Muscle layer of colon (tissue), 2 donors: Measurements from ENCODE around the gene KXD1.

Experiments used
- H3K27ac ChIP-seq: one replicate; pipeline ENCODE4 v1.7.0; 2013; ENCODE audit warnings: low read depth, mild to moderate bottlenecking, low read length, moderate library complexity
- H3K27me3 ChIP-seq, 2 donors: one replicate each; pipeline ENCODE4 v1.7.0; 2013; ENCODE audit warnings: low read length in 2 of 2, mild to moderate bottlenecking in 2 of 2; ENCODE audit not compliant: insufficient read depth in 2 of 2, control insufficient read depth in 1 of 2
- H3K36me3 ChIP-seq: one replicate; pipeline ENCODE4 v1.7.0; 2013; ENCODE audit warnings: mild to moderate bottlenecking, low read length; ENCODE audit not compliant: insufficient read depth
- H3K4me1 ChIP-seq: one replicate; pipeline ENCODE4 v1.7.0; 2013; ENCODE audit warnings: mild to moderate bottlenecking, low read length; ENCODE audit not compliant: insufficient read depth
- H3K4me3 ChIP-seq, 2 donors: one replicate each; pipeline ENCODE4 v1.7.0; 2013; ENCODE audit warnings: low read length in 2 of 2, low read depth in 1 of 2, mild to moderate bottlenecking in 1 of 2, moderate library complexity in 1 of 2
- H3K9ac ChIP-seq: one replicate; pipeline ENCODE4 v1.7.0; 2013; ENCODE audit warnings: low read length
- H3K9me3 ChIP-seq: one replicate; pipeline ENCODE4 v1.7.0; 2013; ENCODE audit warnings: mild to moderate bottlenecking, low read length
- donor health status: abdominal sarcoma.
- donor health status: Adenocarcinoma of cecum.

Gene KXD1

DNA sequence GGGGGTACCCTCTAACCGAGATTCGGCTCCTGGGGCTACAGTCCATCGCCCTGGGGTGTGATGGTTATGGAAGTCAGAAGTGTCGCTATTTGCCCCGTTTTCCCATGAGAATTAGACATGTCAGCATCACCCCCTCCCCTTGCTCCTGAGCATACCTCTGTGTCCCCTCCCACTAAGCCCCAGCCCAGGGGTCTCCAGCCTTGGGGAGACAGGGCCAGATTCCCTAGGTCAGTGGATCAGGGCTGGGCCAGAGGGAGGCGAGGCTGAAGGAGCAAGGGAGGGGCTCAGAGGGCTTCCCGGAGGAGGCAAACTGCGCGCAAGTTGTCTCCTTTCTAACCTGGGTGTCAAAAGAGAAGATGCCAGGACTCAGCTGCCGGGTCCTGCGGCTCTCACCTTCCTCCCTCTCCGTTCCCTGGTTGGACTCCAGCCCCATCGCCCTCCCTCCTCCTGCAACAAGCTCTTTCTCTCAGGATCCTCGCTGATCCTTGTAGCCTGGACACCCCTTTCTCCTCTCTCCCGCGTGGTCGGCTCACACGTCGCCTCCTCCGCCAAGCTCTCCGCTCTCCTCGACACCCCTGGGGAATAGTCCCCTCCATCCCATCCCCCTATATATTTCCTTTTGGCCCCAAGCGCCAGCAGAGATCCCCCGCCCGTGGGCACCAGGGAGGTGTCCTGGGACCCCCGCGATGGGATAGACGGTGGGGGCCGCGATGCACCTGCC, 54.5 kb downstream of the KXD1 start:
- Histone ChIP-seq H3K9ac (no peak overlapping the region), H3K27ac (no peak overlapping the region), H3K36me3 (no peaks in the 10 kb centered on the region), H3K4me3 (peak overlapping the region; percentile 45 to 47), H3K27me3 (peaks cover 64 to 89% of the 10 kb centered on the region in 2 donors), H3K4me1 (peaks cover 16% of the 10 kb centered on the region), H3K9me3 (no peaks in the 10 kb centered on the region)

DNA sequence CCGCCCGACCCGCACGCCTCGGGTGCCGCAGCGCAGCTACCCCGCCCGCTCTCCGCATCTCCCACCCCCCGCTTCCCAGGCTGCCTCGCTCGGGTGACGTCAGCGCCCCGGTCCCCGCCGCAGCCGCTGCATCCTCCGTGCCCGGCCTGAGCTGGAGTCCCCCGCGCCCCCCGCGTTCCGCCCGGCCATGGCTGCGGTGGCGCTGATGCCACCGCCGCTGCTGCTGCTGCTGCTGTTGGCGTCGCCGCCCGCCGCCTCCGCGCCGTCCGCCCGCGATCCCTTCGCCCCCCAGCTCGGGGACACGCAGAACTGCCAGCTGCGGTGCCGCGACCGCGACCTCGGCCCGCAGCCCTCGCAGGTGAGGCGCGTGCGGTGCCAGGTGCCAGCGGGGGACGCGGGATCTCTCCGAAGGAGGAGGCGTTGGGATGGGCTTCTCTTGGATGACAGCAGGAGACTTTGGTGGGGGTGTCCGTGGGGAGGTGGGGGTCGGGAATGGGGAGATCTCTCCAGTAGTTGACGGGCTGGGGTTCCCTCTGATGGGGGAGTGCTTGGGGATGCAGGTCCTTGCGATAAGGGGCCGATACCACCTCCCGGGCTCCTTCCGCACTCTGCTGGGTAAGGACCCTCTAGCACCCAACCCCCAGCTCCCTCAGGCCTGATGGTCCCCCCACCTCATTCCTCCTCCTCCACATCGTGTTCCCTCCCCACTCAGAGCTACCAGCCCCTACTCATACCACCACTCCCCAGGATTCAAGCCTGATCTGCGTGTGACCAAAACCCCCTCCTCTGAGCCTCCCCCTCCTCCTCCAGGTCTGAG, 55.3 kb downstream of the KXD1 start, which contains the start of gene TMEM59L:
Gene TMEM59L, plus strand, starts transcription at position 99 of the 817 bp plus-strand sequence. Its CDS starts 89 bp downstream, at position 188.
- no peak within 1 kb of the TSS for H3K27ac ChIP-seq
- no peak within 1 kb of the TSS for H3K9ac ChIP-seq
- peak within 1 kb of the TSS; percentile 45 to 47 for H3K4me3 ChIP-seq
- no peaks in the 10 kb centered on the region for H3K9me3 ChIP-seq
- H3K4me1 ChIP-seq, result peaks cover 16% of the 10 kb centered on the region
- peaks cover 58 to 85% of the 10 kb centered on the region in 2 donors for H3K27me3 ChIP-seq
- H3K36me3 ChIP-seq, result no peaks in the 10 kb centered on the region

- Histone ChIP-seq H3K27ac (no peak overlapping the region), H3K4me3 (no peak overlapping the region), H3K9me3 (no peaks in the 10 kb centered on the region), H3K9ac (no peak overlapping the region), H3K4me1 (peaks cover 16% of the 10 kb centered on the region), H3K27me3 (peaks cover 51 to 78% of the 10 kb centered on the region in 2 donors), H3K36me3 (no peaks in the 10 kb centered on the region)
Measured at GRCh38 chr19:18613589-18614234, 56.0 kb downstream of the KXD1 start.

- Histone ChIP-seq H3K4me1 (peaks cover 16% of the 10 kb centered on the region), H3K27ac (no peak overlapping the region)
Measured at GRCh38 chr19:18616023-18616422, 58.4 kb downstream of the KXD1 start.

GRCh38 chr19:18617562-18617961, 59.9 kb downstream of the KXD1 start:
- Histone ChIP-seq H3K27ac (no peak overlapping the region), H3K36me3 (no peaks in the 10 kb centered on the region), H3K4me3 (no peak overlapping the region), H3K9me3 (no peaks in the 10 kb centered on the region), H3K9ac (no peak overlapping the region), H3K27me3 (peaks cover 18 to 44% of the 10 kb centered on the region in 2 donors), H3K4me1 (peaks cover 7% of the 10 kb centered on the region)

More at GRCh38 chr19:18616023-18616422, 58.4 kb downstream of the KXD1 start:
- peaks cover 31 to 59% of the 10 kb centered on the region in 2 donors for H3K27me3 ChIP-seq
- no peak overlapping the region for H3K4me3 ChIP-seq
- no peaks in the 10 kb centered on the region for H3K9me3 ChIP-seq
- H3K9ac ChIP-seq, result no peak overlapping the region
- H3K36me3 ChIP-seq, result no peaks in the 10 kb centered on the region

DNA sequence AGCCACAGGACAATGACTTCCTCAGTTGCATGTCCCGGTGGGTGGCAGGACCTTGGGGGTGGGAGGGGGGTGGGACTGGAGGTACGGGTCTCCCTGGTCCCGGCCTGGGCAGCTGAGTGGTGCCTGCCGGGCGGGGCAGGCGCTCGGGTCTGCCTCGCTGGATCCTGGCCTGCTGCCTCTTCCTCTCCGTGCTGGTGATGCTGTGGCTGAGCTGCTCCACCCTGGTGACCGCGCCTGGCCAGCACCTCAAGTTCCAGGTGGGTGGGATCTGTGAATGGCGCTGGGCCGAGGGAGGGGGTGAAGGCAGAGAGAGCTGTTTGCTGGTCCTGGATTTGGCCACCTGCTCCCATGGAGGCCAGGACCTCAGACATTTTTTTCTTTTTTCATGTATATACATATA, 60.6 kb downstream of the KXD1 start:
- H3K9ac ChIP-seq, result no peak overlapping the region
- H3K9me3 ChIP-seq, result no peaks in the 10 kb centered on the region
- H3K27me3 ChIP-seq, result peaks cover 14 to 37% of the 10 kb centered on the region in 2 donors
- no peak overlapping the region for H3K27ac ChIP-seq
- peaks cover under 1% of the 10 kb centered on the region for H3K4me1 ChIP-seq
- no peaks in the 10 kb centered on the region for H3K36me3 ChIP-seq
- H3K4me3 ChIP-seq, result no peak overlapping the region
